Activated CD8-positive, alpha-beta memory T cell treated with anti-CD3 and anti-CD28 coated beads for 36 hours (primary cell): ENCODE measurements around the gene CRISPLD2. TPM values are rescaled to one million over a fixed set of nuclear protein-coding genes. Genes with fewer than 3 reads are reported as not detected.
"Not testable (repeated sequence)": the region's sequence is repeated elsewhere in the genome, so short reads cannot be mapped to it uniquely, and the experiment has no call there.

Experiments
- CTCF ChIA-PET: fragments of 350-600 bp; sonication (Branson Sonifier 250); formaldehyde crosslinking; loops from one replicate; lab custom pipeline; 2021; ENCODE audit warnings: antibody characterized with exemption; lab: Charles Lee
- POLR2A ChIA-PET: fragments of 350-600 bp; sonication (Branson Sonifier 250); formaldehyde crosslinking; loops from one replicate; lab custom pipeline; 2021; ENCODE audit warnings: antibody characterized with exemption; lab: Charles Lee
- total RNA-seq, 2 experiments: library from RNA; stranded (reverse); gene quantifications; one replicate each; pipeline ENCODE4 v1.2.3, GENCODE V29; 2021

The CRISPLD2 gene
- total RNA-seq, 2 experiments from 2014 or later, result 0.04 TPM; not detected in 1

GRCh38 chr16:84818989-84819643 lies 669 bp upstream of the CRISPLD2 start:
- ChIA-PET POLR2A (no interaction called here), CTCF (no interaction called here)

GRCh38 chr16:84820305-84820684 lies 510 bp downstream of the CRISPLD2 start:
- ChIA-PET CTCF (no interaction called here), POLR2A (no interaction called here)

GRCh38 chr16:84820771-84821170 lies 986 bp downstream of the CRISPLD2 start:
- CTCF ChIA-PET, result no interaction called here
- POLR2A ChIA-PET, result no interaction called here

- CTCF ChIA-PET, result no interaction called here
Measured at GRCh38 chr16:84821179-84821578, 1.4 kb downstream of the CRISPLD2 start.

GRCh38 chr16:84821728-84822689 lies 2.2 kb downstream of the CRISPLD2 start:
- ChIA-PET CTCF (no interaction called here), POLR2A (no interaction called here)

More at GRCh38 chr16:84821179-84821578, 1.4 kb downstream of the CRISPLD2 start:
- POLR2A ChIA-PET, result no interaction called here

GRCh38 chr16:84822990-84823389 lies 3.2 kb downstream of the CRISPLD2 start:
- ChIA-PET POLR2A (interaction anchor here (0.6 kb wide), 1 partner anchor 135 kb away, joined by 7 read pairs; no protein-coding TSS in a partner anchor), CTCF (no interaction called here)

- ChIA-PET CTCF (no interaction called here), POLR2A (interaction anchor here (0.6 kb wide), 1 partner anchor 136 kb away, joined by 7 read pairs; no protein-coding TSS in a partner anchor)
Measured at GRCh38 chr16:84823484-84823883, 3.7 kb downstream of the CRISPLD2 start.

GRCh38 chr16:84823926-84824325 lies 4.1 kb downstream of the CRISPLD2 start:
- ChIA-PET CTCF (no interaction called here), POLR2A (no interaction called here)

- CTCF ChIA-PET, result no interaction called here
- POLR2A ChIA-PET, result no interaction called here
Measured at GRCh38 chr16:84825896-84826557, 6.2 kb downstream of the CRISPLD2 start.

- ChIA-PET POLR2A (no interaction called here), CTCF (no interaction called here)
Measured at GRCh38 chr16:84826558-84826941, 6.8 kb downstream of the CRISPLD2 start.

GRCh38 chr16:84827131-84827574 lies 7.4 kb downstream of the CRISPLD2 start:
- ChIA-PET CTCF (interaction anchor here (0.7 kb wide), 1 partner anchor 345 kb away, joined by 3 read pairs; no protein-coding TSS in a partner anchor), POLR2A (no interaction called here)

GRCh38 chr16:84827897-84828296 lies 8.1 kb downstream of the CRISPLD2 start:
- ChIA-PET CTCF (interaction anchor here (0.7 kb wide), 1 partner anchor 345 kb away, joined by 3 read pairs; no protein-coding TSS in a partner anchor), POLR2A (no interaction called here)

- POLR2A ChIA-PET, result no interaction called here
- CTCF ChIA-PET, result no interaction called here
Measured at GRCh38 chr16:84828322-84828721, 8.5 kb downstream of the CRISPLD2 start.

GRCh38 chr16:84829168-84829965 lies 9.6 kb downstream of the CRISPLD2 start:
- ChIA-PET POLR2A (no interaction called here), CTCF (no interaction called here)

- CTCF ChIA-PET, result no interaction called here
- POLR2A ChIA-PET, result no interaction called here
Measured at GRCh38 chr16:84830765-84831384, 11.1 kb downstream of the CRISPLD2 start.

GRCh38 chr16:84831728-84832127 lies 11.9 kb downstream of the CRISPLD2 start:
- POLR2A ChIA-PET, CTCF ChIA-PET: not testable (repeated sequence)

GRCh38 chr16:84832488-84833143 lies 12.8 kb downstream of the CRISPLD2 start:
- CTCF ChIA-PET, result no interaction called here
- POLR2A ChIA-PET, result no interaction called here

- ChIA-PET CTCF (no interaction called here), POLR2A (no interaction called here)
Measured at GRCh38 chr16:84833144-84833500, 13.3 kb downstream of the CRISPLD2 start.
